Stomach (tissue), 4 donors: Measurements from ENCODE around the gene SEPTIN2.

Experiments used
- CTCF ChIP-seq, 7 experiments: fragments of 450-650 bp in 4 of 7; fragments of 200-600 bp in 3 of 7; sonication (generic) in 3 of 7; IDR thresholded peaks; one replicate each; pipeline ENCODE4 v1.5.1; 2016 to 2019; ENCODE audit warnings: antibody characterized with exemption in 7 of 7, control low read depth in 2 of 7, mild to moderate bottlenecking in 1 of 7
- EP300 ChIP-seq: sonication (generic); formaldehyde crosslinking; IDR thresholded peaks from one replicate; pipeline ENCODE4 v1.6.1; 2017; ENCODE audit warnings: antibody characterized with exemption
- POLR2A ChIP-seq, 4 donors: fragments of 450-650 bp; IDR thresholded peaks; one replicate each; pipeline ENCODE4 v1.6.1; 2016; ENCODE audit warnings: antibody characterized with exemption in 4 of 4, control low read depth in 2 of 4, mild to moderate bottlenecking in 1 of 4, moderate library complexity in 1 of 4
- POLR2AphosphoS5 ChIP-seq, 3 donors: sonication (generic); formaldehyde crosslinking; IDR thresholded peaks; one replicate each; pipeline ENCODE4 v1.6.1; 2016; ENCODE audit warnings: antibody characterized with exemption in 3 of 3

- TF ChIP-seq CTCF (IDR thresholded peaks at IDR 0.05) (no peak), POLR2AphosphoS5 (IDR thresholded peaks at IDR 0.05) (peak in 1 of 3 donors; percentile 5), POLR2A (IDR thresholded peaks at IDR 0.05) (no peak), EP300 (no peak)
Observed at GRCh38 chr2:241302759-241303651, 12.7 kb upstream of the SEPTIN2 start.
